LNCAP (cell line): ENCODE results near the gene CFAP68.

Source experiments
- TF ChIP-seq, protein P1 (sequence below): fragments of 450-650 bp; IDR thresholded peaks from 2 replicates; pipeline ENCODE4 v1.5.1; 2017; ENCODE audit warnings: mild to moderate bottlenecking

The CFAP68 gene

DNA sequence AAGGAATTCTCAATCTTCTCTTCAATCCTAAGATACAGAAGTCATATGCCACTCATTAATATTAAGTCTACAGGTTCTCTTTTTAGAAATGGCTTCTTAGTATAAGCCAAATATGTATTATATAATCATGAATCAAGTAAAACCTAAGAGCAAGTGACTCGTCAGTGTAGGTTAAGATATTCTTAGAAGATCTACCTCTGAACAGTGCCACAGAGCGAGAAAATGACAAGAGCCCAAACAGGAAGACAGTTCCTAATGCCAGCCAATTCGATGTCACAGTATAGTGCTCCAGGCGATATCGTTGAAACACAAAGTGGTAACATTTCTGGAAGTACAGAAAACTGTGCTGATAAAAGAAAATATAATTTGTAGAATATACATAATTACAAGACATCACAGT lies 41.3 kb upstream of the CFAP68 start:
- TF ChIP-seq, protein P1, sequence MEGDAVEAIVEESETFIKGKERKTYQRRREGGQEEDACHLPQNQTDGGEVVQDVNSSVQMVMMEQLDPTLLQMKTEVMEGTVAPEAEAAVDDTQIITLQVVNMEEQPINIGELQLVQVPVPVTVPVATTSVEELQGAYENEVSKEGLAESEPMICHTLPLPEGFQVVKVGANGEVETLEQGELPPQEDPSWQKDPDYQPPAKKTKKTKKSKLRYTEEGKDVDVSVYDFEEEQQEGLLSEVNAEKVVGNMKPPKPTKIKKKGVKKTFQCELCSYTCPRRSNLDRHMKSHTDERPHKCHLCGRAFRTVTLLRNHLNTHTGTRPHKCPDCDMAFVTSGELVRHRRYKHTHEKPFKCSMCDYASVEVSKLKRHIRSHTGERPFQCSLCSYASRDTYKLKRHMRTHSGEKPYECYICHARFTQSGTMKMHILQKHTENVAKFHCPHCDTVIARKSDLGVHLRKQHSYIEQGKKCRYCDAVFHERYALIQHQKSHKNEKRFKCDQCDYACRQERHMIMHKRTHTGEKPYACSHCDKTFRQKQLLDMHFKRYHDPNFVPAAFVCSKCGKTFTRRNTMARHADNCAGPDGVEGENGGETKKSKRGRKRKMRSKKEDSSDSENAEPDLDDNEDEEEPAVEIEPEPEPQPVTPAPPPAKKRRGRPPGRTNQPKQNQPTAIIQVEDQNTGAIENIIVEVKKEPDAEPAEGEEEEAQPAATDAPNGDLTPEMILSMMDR: no peak

DNA sequence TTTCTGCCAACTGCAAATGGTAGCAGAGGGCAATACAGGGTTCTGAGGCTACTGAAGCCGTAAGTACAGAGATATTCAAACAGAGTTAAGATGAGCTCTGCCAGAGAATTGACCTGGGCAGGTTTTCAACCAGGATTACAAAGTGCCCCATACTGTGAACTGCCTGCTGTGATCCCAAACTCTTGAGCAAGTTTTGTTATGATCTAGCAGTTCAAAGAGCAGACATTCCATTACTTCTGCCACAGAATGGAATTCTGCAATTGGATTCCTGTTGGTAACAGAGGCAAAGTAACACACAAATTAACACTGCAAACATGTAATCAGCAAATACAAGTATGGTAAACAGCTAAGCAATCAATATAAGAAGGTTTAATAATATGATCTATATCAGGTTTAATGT lies 39.2 kb upstream of the CFAP68 start:
- TF ChIP-seq, protein P1: no peak

DNA sequence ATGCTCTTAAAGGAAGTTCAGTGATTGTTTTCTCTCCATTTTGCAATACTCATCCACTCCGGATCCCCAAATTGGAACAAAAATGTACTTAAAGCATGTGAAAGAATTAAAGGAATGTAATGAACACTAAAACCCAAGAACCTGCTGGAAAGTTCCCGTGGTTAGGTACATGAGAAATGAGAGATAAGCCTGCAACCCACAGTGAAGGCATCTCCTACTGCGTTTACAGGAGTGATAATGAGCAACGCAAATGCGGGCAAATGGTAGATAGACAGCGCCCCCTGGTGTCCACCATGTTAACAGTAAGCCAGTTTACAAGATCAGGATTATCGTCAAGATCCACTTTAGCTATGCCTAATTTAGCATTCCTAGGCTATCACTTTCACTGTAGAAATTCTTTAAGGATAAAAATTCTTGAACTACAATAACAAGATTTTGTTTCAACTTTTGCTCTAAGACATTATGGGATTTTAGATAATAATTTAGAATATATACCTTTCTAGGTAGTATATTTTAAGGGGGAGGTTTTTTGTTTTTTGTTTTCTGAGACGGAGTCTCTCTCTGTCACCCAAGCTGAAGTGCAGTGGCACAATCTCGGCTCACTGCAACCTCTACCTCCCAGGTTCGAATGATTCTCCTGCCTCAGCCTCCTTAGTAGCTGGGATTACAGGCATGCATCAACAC lies 37.8 kb upstream of the CFAP68 start:
- TF ChIP-seq, protein P1: peak; percentile 86

DNA sequence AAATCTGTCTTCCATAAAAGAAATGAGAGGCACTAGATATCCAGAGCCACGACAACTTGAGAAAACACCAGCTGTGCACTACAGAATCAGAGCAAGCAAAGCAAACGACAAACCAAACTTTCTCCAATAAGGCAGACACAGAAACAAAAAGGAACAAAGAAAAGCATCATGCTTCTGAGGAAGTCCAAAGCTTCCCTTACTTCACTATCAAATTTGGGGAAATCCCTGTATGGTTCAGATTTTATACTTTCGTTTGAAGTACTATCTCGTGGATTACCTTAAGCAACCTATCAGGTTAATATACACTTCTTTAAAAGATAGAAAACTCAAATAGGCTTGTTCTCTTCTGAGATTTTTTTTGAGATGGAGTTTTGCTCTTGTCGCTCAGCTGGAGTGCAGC lies 35.7 kb upstream of the CFAP68 start:
- TF ChIP-seq, protein P1: no peak

DNA sequence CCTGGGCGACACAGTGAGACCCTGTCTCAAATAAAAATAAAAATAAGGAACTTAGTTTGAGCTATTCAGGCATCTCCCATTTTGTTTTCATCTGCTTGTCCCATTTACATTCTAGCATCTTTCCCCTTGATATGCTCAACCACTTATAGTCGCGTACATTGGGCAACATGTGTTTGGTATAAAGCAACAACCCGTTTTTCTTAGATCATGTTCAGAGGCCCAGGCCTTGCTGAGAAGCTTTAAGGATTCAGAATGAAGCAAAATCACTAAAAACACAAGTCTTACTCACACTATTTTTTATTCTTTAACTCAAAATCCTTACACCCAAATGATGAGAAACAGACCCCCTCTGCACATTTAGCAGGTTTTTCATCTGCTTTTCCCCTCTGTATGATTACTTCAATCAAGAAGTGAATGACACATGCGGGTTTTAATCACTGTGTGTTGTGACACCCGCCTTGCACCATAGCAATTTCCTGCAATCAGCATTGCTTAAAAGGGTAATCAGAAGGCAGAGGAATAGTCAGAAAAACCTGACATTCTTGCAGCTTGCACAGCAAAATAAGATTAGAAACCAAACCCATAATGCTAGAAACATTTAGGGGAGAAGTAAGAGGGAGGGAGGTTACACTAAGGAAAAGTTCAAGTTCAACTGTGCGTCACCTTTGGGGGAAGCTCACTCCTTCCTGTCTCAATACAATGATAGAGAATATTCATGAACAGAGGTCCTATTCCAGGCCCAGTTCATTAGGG lies 33.9 kb upstream of the CFAP68 start:
- TF ChIP-seq, protein P1: no peak

DNA sequence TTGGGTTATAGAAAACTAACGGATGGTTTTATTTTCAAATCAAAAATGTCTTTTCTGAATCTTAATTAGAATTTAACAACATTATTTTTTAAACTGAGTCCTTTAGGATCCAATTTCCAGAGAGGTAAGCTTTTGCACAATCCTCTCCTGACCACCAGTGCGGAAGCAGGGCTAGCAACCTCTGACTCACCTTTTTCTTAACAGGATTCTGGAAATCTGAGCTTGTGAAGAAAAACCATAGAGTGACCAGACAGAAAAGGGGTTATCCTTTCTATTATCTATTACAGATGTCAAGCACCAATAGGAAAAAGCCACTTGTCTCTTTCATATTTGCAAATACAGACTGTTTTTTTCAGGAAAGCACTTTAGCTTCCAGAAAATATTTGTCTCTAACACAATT lies 33.3 kb upstream of the CFAP68 start:
- TF ChIP-seq, protein P1: no peak

DNA sequence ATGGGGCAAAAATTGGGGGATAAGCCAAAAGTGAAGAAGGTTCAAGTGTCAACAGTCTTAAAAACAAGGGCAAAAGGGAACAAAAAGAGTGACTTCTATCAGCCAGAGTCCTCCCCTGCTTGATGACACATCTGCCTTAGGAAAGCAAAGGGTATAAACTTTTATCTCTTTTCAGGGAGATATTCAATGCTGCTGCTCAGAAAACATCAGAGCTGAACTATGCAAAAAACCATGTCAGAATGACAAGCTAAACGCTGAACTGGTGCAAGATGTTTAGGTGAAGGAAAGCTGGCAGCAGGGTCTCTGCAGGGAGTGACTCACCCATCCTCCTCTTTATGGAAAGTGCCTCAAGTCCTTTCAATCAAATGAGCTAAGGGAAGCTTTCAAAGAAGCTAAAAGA lies 32.7 kb upstream of the CFAP68 start:
- TF ChIP-seq, protein P1: no peak
